Right lobe of liver (tissue), 4 donors: ENCODE measurements around the gene ELAC2.

Source experiments
- POLR2A ChIP-seq: fragments of 450-650 bp; IDR thresholded peaks from one replicate; pipeline ENCODE4 v1.6.1; 2017; ENCODE audit warnings: antibody characterized with exemption, mild to moderate bottlenecking
- TF ChIP-seq, protein P1 (sequence below), 4 donors: fragments of 200-600 bp in 3 of 4; fragments of 450-650 bp in 1 of 4; IDR thresholded peaks; one replicate each; pipeline versions ENCODE4 v1.5.1 to v1.8.0; 2016 to 2022; ENCODE audit warnings: antibody characterized with exemption in 4 of 4, mild to moderate bottlenecking in 2 of 4
- donor health status: DM: no; HTN: no; CAD: no.
- donor health status: DM: no; HTN: no; CAD: no.
- donor health status: DM: no; HTN: yes; CAD: no.

GRCh38 chr17:13008461-13008860 is 9.4 kb downstream of the ELAC2 start:
- TF ChIP-seq, protein P1, sequence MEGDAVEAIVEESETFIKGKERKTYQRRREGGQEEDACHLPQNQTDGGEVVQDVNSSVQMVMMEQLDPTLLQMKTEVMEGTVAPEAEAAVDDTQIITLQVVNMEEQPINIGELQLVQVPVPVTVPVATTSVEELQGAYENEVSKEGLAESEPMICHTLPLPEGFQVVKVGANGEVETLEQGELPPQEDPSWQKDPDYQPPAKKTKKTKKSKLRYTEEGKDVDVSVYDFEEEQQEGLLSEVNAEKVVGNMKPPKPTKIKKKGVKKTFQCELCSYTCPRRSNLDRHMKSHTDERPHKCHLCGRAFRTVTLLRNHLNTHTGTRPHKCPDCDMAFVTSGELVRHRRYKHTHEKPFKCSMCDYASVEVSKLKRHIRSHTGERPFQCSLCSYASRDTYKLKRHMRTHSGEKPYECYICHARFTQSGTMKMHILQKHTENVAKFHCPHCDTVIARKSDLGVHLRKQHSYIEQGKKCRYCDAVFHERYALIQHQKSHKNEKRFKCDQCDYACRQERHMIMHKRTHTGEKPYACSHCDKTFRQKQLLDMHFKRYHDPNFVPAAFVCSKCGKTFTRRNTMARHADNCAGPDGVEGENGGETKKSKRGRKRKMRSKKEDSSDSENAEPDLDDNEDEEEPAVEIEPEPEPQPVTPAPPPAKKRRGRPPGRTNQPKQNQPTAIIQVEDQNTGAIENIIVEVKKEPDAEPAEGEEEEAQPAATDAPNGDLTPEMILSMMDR (IDR thresholded peaks at IDR 0.05): no peak
- TF ChIP-seq POLR2A: no peak
